H1 (cell line): ENCODE results near the gene OGFOD1. TPM values are rescaled to one million over a fixed set of nuclear protein-coding genes. Genes with fewer than 3 reads are reported as not detected.

ENCODE experiments used
- CTCF ChIA-PET: fragments of 300-600 bp; sonication (Branson Sonifier 250); formaldehyde crosslinking; loops from one replicate; lab custom pipeline; 2021; ENCODE audit not compliant: partially characterized antibody; lab: Charles Lee
- POLR2A ChIA-PET: fragments of 300-600 bp; sonication (Branson Sonifier 250); formaldehyde crosslinking; loops from one replicate; lab custom pipeline; 2021; ENCODE audit warnings: inconsistent platforms; ENCODE audit not compliant: partially characterized antibody; lab: Charles Lee
- DNase-seq, 2 experiments: peaks; one replicate each; pipeline versions ENCODE4 v3.0.0 to v3.0.0-alpha.2; 2010 to 2022; ENCODE audit warnings: low spot score in 2 of 2, low read depth in 1 of 2, mixed read lengths in 1 of 2
- FAIRE-seq: peaks from 2 replicates; lab custom pipeline; 2011; peaks lifted over from hg19 to GRCh38; lab: Jason Lieb, UNC
- H2AFZ ChIP-seq: 2 replicates; pipeline ENCODE4 v1.8.1; 2012; ENCODE audit warnings: low read length, inconsistent platforms
- H2AK5ac ChIP-seq: 2 replicates; pipeline ENCODE4 v1.6.1; 2013; ENCODE audit warnings: low read depth, low read length
- H2BK120ac ChIP-seq: replicated peaks from 2 replicates; pipeline ENCODE3; 2013; ENCODE audit warnings: low read depth, low read length, inconsistent platforms
- H2BK12ac ChIP-seq: 2 replicates; pipeline ENCODE4 v1.6.1; 2013; ENCODE audit warnings: low read depth, low read length
- H2BK15ac ChIP-seq: 2 replicates; pipeline ENCODE4 v1.6.1; 2013; ENCODE audit warnings: low read length
- H2BK20ac ChIP-seq: 2 replicates; pipeline ENCODE4 v1.6.1; 2013; ENCODE audit warnings: low read length
- H2BK5ac ChIP-seq: 2 replicates; pipeline ENCODE4 v1.6.1; 2013; ENCODE audit warnings: low read depth, low read length
- H3K14ac ChIP-seq: 2 replicates; pipeline ENCODE4 v1.6.1; 2013; ENCODE audit warnings: inconsistent platforms; ENCODE audit not compliant: insufficient read length
- H3K18ac ChIP-seq: 2 replicates; pipeline ENCODE4 v1.6.1; 2013; ENCODE audit warnings: low read length; ENCODE audit errors: extremely low read depth
- H3K23ac ChIP-seq: 2 replicates; pipeline ENCODE4 v1.6.1; 2013; ENCODE audit warnings: inconsistent platforms; ENCODE audit not compliant: insufficient read length
- H3K23me2 ChIP-seq: 2 replicates; pipeline ENCODE4 v1.6.1; 2013; ENCODE audit warnings: low read depth, low read length
- H3K27ac ChIP-seq: 2 replicates; pipeline ENCODE4 v1.6.1; 2011; ENCODE audit warnings: low read depth, low read length, inconsistent platforms
- H3K27me3 ChIP-seq, 4 experiments: replicated peaks in 1 of 4; 1 replicate in 1 of 4; 2 replicates in 3 of 4; pipeline versions ENCODE4 v1.6.1 to v1.8.1; 2011 to 2013; ENCODE audit warnings: low read length in 3 of 4, mild to moderate bottlenecking in 3 of 4, inconsistent platforms in 2 of 4, mixed read lengths in 2 of 4, moderate library complexity in 1 of 4; ENCODE audit not compliant: control insufficient read depth in 3 of 4, insufficient read depth in 3 of 4; ENCODE audit errors: extremely low read depth in 1 of 4
- H3K36me3 ChIP-seq, 4 experiments: 2 replicates each; pipeline versions ENCODE4 v1.6.1 to v1.8.1; 2011 to 2013; ENCODE audit warnings: mild to moderate bottlenecking in 4 of 4, low read length in 3 of 4, moderate library complexity in 2 of 4, control low read depth in 1 of 4, inconsistent platforms in 1 of 4; ENCODE audit not compliant: insufficient read depth in 4 of 4, control insufficient read depth in 2 of 4
- H3K4ac ChIP-seq: replicated peaks from 2 replicates; pipeline ENCODE3; 2013; ENCODE audit warnings: low read length, low read depth, mixed read lengths, inconsistent platforms; ENCODE audit not compliant: insufficient read length
- H3K4me1 ChIP-seq, 4 experiments: replicated peaks in 1 of 4; 1 replicate in 1 of 4; 2 replicates in 3 of 4; pipeline versions ENCODE4 v1.6.1 to v1.8.1; 2011 to 2013; ENCODE audit warnings: low read length in 3 of 4, inconsistent platforms in 2 of 4, mixed read lengths in 1 of 4; ENCODE audit not compliant: insufficient read depth in 4 of 4, control insufficient read depth in 3 of 4
- H3K4me2 ChIP-seq, 2 experiments: 2 replicates each; pipeline versions ENCODE4 v1.6.1 to v1.8.1; 2011 to 2013; ENCODE audit warnings: low read depth in 2 of 2, low read length in 2 of 2, control low read depth in 1 of 2, inconsistent platforms in 1 of 2, mild to moderate bottlenecking in 1 of 2; ENCODE audit not compliant: insufficient read depth in 1 of 2
- H3K4me3 ChIP-seq, 4 experiments: fragments of 200-600, 300-600 bp in 1 of 4; sonication (generic), shearing (Covaris generic), sonication (Bioruptor Twin) in 1 of 4; 2 replicates each; pipeline versions ENCODE4 v1.5.1 to v1.8.1; 2011 to 2016; ENCODE audit warnings: low read length in 4 of 4, low read depth in 3 of 4, control low read depth in 2 of 4, inconsistent platforms in 2 of 4, mild to moderate bottlenecking in 2 of 4, mixed read lengths in 1 of 4, moderate library complexity in 1 of 4; ENCODE audit not compliant: insufficient read depth in 2 of 4; ENCODE audit errors: extremely low read depth in 1 of 4
- H3K56ac ChIP-seq: replicated peaks from 2 replicates; pipeline ENCODE3; 2013; ENCODE audit warnings: low read depth, mild to moderate bottlenecking, mixed read lengths, low read length, inconsistent platforms; ENCODE audit not compliant: insufficient read length
- H3K79me1 ChIP-seq: 2 replicates; pipeline ENCODE4 v1.6.1; 2013; ENCODE audit warnings: low read depth, low read length, control low read depth
- H3K79me2 ChIP-seq, 2 experiments: 2 replicates each; pipeline versions ENCODE4 v1.6.1 to v1.8.1; 2012 to 2013; ENCODE audit warnings: low read length in 2 of 2, mild to moderate bottlenecking in 2 of 2, inconsistent platforms in 1 of 2; ENCODE audit not compliant: insufficient read depth in 2 of 2, control insufficient read depth in 1 of 2
- H3K9ac ChIP-seq, 4 experiments: replicated peaks in 1 of 4; 1 replicate in 1 of 4; 2 replicates in 3 of 4; pipeline versions ENCODE4 v1.6.1 to v1.8.1; 2011 to 2013; ENCODE audit warnings: low read depth in 3 of 4, low read length in 3 of 4, control low read depth in 2 of 4, mild to moderate bottlenecking in 2 of 4, moderate library complexity in 2 of 4, inconsistent platforms in 1 of 4; ENCODE audit errors: extremely low read depth in 1 of 4
- H3K9me3 ChIP-seq, 2 experiments: 2 replicates each; pipeline versions ENCODE4 v1.6.1 to v1.8.1; 2012 to 2013; ENCODE audit warnings: mild to moderate bottlenecking in 2 of 2, moderate library complexity in 2 of 2, control low read depth in 1 of 2, inconsistent platforms in 1 of 2, low read depth in 1 of 2, low read length in 1 of 2, mixed read lengths in 1 of 2; ENCODE audit not compliant: insufficient read depth in 2 of 2
- H4K20me1 ChIP-seq, 2 experiments: replicated peaks in 1 of 2; 2 replicates each; pipeline versions ENCODE3 to v1.8.1; 2011 to 2013; ENCODE audit warnings: inconsistent platforms in 2 of 2, low read length in 2 of 2, mild to moderate bottlenecking in 1 of 2; ENCODE audit not compliant: insufficient read depth in 2 of 2, control insufficient read depth in 1 of 2
- H4K5ac ChIP-seq: 2 replicates; pipeline ENCODE4 v1.6.1; 2013; ENCODE audit warnings: low read length, low read depth, mixed read lengths, inconsistent platforms; ENCODE audit not compliant: insufficient read length
- H4K8ac ChIP-seq: 2 replicates; pipeline ENCODE4 v1.8.0; 2013; ENCODE audit warnings: mild to moderate bottlenecking, moderate library complexity, low read length, inconsistent platforms; ENCODE audit not compliant: insufficient read depth; ENCODE audit errors: extremely low read depth
- H4K91ac ChIP-seq: replicated peaks from 2 replicates; pipeline ENCODE3; 2013; ENCODE audit warnings: low read length, mixed read lengths, inconsistent platforms; ENCODE audit not compliant: insufficient read length
- ATF2 ChIP-seq: IDR thresholded peaks from 2 replicates; pipeline ENCODE4 v1.6.1; 2012; ENCODE audit warnings: low read length, inconsistent platforms
- SUZ12 ChIP-seq: fragments of 200-600 bp; sonication (generic); IDR thresholded peaks from 2 replicates; pipeline ENCODE4 v1.6.1; 2012; ENCODE audit warnings: mild to moderate bottlenecking, inconsistent platforms, low read length, moderate library complexity, mixed read lengths
- TCF12 ChIP-seq: IDR thresholded peaks from 2 replicates; pipeline ENCODE4 v1.6.1; 2011; ENCODE audit warnings: low read depth, mild to moderate bottlenecking, low read length
- WGBS, 2 experiments: shearing (Covaris generic) in 1 of 2; methylation state at CpG; one replicate each; pipeline versions ENCODE4 v1.1.6 to v1.1.7; 2013 to 2015; ENCODE audit warnings: low lambda C conversion rate in 2 of 2, mixed read lengths in 2 of 2, inconsistent platforms in 1 of 2, low coverage in 1 of 2, missing lambda C conversion rate in 1 of 2; ENCODE audit not compliant: insufficient replicate concordance in 2 of 2, insufficient coverage in 1 of 2, insufficient read length in 1 of 2; ENCODE audit errors: extremely low coverage in 1 of 2, missing lambda C conversion rate in 1 of 2; 5-methylcytosine and 5-hydroxymethylcytosine counted together
- polyA plus RNA-seq, 7 experiments: library from polyadenylated mRNA; depleted of rRNA in 3 of 7; stranded (reverse) in 5 of 7; unstranded in 2 of 7; fragments of >200 nt in 5 of 7; fragments of 200-250 nt in 2 of 7; gene quantifications; 1 replicate in 5 of 7; 2 replicates in 1 of 7; 4 replicates in 1 of 7; pipeline versions ENCODE4 v1.2.1 to v1.2.3, GENCODE V29; 2011 to 2013; ENCODE audit warnings: missing spikeins in 2 of 7, mixed read lengths in 2 of 7
- total RNA-seq: library from RNA; stranded (reverse); fragmentation: NEBNext Ultra II Directional; extraction: Animal tissue kit (Norgen Biotek cat#: 25700); gene quantifications from 2 replicates; pipeline ENCODE4 v1.2.1, GENCODE V29; 2021

OGFOD1 gene
- total and polyA plus RNA-seq, 2 of the 8 experiments (the other 6 are each of a cell fraction or from before 2014, with no cell fraction given): 24.6 to 61.4 TPM

GRCh38 chr16:56426585-56426984, 24.8 kb upstream of the OGFOD1 start:
- H3K9me3 ChIP-seq: no peaks in the 10 kb centered on the region
- no peak overlapping the region for H3K4ac ChIP-seq
- no peak overlapping the region for H4K8ac ChIP-seq
- H2BK15ac ChIP-seq: no peak overlapping the region
- H3K27me3 ChIP-seq: peaks cover 0 to 6% (median 3%) of the 10 kb centered on the region in 4 experiments; a peak in 3 of 7 replicates
- no peak overlapping the region for H3K56ac ChIP-seq
- no peak overlapping the region for H2BK20ac ChIP-seq
- ChIA-PET POLR2A (interaction anchor here (1.1 to 1.2 kb wide), 2 partner anchors 8 to 30 kb away, joined by 3 read pairs; no protein-coding TSS in a partner anchor), CTCF (interaction anchor here (1.0 to 1.2 kb wide), 3 partner anchors 40 to 221 kb away, joined by 3 to 4 read pairs (median 3); no protein-coding TSS in a partner anchor)
- no peak overlapping the region for H3K4me2 ChIP-seq
- H2BK12ac ChIP-seq: no peak overlapping the region
- H3K23ac ChIP-seq: no peak overlapping the region
- 86% methylated on average over 4 of the region's 4 CpGs; no CpG with 5 or more reads in 1 of the 2 experiments for WGBS, 2 experiments
- DNase-seq (no peak), FAIRE-seq (no peak)
- no peak overlapping the region for H4K5ac ChIP-seq
- peaks cover 0 to 13% of the 10 kb centered on the region in 2 experiments; a peak in 1 of 4 replicates for H3K79me2 ChIP-seq
- no peak overlapping the region for H2AFZ ChIP-seq
- no peak overlapping the region for H3K18ac ChIP-seq
- no peaks in the 10 kb centered on the region for H3K79me1 ChIP-seq
- H3K14ac ChIP-seq: no peak overlapping the region
- no peak overlapping the region for H2BK120ac ChIP-seq
- peaks cover 0 to 12% (median 7%) of the 10 kb centered on the region in 4 experiments; a peak in 6 of 7 replicates for H3K4me1 ChIP-seq
- H3K4me3 ChIP-seq: no peak overlapping the region
- H3K9ac ChIP-seq: no peak overlapping the region
- H3K27ac ChIP-seq: no peak overlapping the region
- no peak overlapping the region for H2BK5ac ChIP-seq
- no peak overlapping the region for H4K91ac ChIP-seq
- TF ChIP-seq TCF12 (no peak), ATF2 (no peak), SUZ12 (no peak)
- H3K23me2 ChIP-seq: peaks cover 9% of the 10 kb centered on the region; the same call in 1 of the 2 replicates
- H3K36me3 ChIP-seq: peaks cover 0 to 8% (median 3%) of the 10 kb centered on the region in 4 experiments; a peak in 3 of 8 replicates
- H2AK5ac ChIP-seq: no peak overlapping the region
- H4K20me1 ChIP-seq: peaks cover 2 to 15% of the 10 kb centered on the region in 2 experiments
